Measurements from ENCODE around the gene ANKFY1. TPM values are rescaled to one million over a fixed set of nuclear protein-coding genes. Genes with fewer than 3 reads are reported as not detected.
A peak's percentile ranks its signal among the peaks of the same experiment; 100 is the strongest.
"Not testable (repeated sequence)": the region's sequence is repeated elsewhere in the genome, so short reads cannot be mapped to it uniquely, and the experiment has no call there.

The ANKFY1 gene
- total and polyA plus RNA-seq, 2 experiments from 2014 or later, result 20.1 to 24.2 TPM

DNA sequence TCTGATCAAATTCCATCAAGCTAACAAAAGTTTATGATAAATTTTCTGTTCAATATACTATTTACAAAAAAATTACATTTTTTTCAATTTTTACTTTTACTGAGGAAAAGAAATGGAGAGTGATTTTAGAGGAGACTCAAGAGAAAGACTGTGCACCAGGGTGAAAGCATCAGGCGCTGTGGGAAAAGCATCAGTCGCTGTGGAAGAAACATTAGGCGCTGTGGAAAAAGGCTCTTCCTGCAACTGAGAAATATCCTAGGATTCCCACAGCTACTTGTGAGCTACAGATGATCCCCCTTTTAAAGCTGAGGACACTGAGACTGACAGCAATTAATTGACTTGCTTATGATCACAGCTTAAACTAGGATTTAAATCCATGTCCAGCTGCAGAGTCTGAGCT, 4.9 kb downstream of the ANKFY1 start:
- no peaks in the 10 kb centered on the region for H3K9me3 ChIP-seq (ENCODE audit: low read depth)
- no peak for TF ChIP-seq EZH2phosphoT487 (IDR thresholded peaks at IDR 0.05; ENCODE audit: insufficient read depth, low read depth)
- TF ChIP-seq EZH2 (IDR thresholded peaks at IDR 0.05; ENCODE audit: insufficient read depth, poor library complexity, severe bottlenecking), result no peak
- peaks cover 14% of the 10 kb centered on the region; the same call in 1 of the 2 replicates for H3K36me3 ChIP-seq (ENCODE audit: low read depth)
- no peaks in the 10 kb centered on the region for H3F3A ChIP-seq (ENCODE audit: insufficient read depth)
- H3K4me2 ChIP-seq (ENCODE audit: unreplicated experiment), result no peak overlapping the region
- H3K27ac ChIP-seq, result no peak overlapping the region
- no peaks in the 10 kb centered on the region for H3K27me3 ChIP-seq (replicated peaks; ENCODE audit: insufficient read depth)
- no peak for DNase-seq
- no peaks in the 10 kb centered on the region; the same call in 1 of the 2 replicates for H4K20me1 ChIP-seq (ENCODE audit: insufficient read depth)
- H2AFZ ChIP-seq, result no peak overlapping the region
- peaks cover 8% of the 10 kb centered on the region; the same call in 1 of the 2 replicates for H3K4me1 ChIP-seq (ENCODE audit: insufficient read depth)
- H3K9ac ChIP-seq, result no peak overlapping the region
- no peaks in the 10 kb centered on the region for H3K9me2 ChIP-seq (ENCODE audit: insufficient read depth)
- H3K4me3 ChIP-seq, result no peak overlapping the region
- H3K79me2 ChIP-seq (ENCODE audit: insufficient read depth), result peaks cover 99% of the 10 kb centered on the region
- 98 to 99% methylated on average over 3 of the region's 3 CpGs for WGBS, 2 experiments (ENCODE audit: low coverage in 1 of 2, low lambda C conversion rate in 2 of 2, missing lambda C conversion rate in 2 of 2)
- in situ Hi-C loops (cut with MboI), result no loop called here

DNA sequence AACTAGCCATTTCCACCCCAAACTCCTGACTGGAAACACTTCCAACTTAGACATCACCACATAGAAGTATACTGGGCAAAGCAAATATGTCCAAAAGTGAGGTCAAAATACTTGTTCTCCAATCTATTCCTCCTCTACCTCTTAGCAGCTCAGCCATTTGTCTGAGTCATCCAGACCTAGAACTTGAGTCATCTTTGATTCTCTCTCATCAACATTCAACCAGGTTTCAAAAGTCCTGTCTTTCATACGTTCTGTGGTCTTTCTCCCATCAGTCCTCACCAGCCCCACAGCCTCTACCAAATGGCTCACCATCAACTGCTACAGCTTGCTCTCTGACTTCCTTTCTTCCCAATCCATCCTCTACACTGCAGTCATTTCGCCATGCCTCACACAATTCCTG, 6.8 kb downstream of the ANKFY1 start:
- Histone ChIP-seq H3K27ac (no peak overlapping the region), H3K9me3 (ENCODE audit: low read depth) (no peaks in the 10 kb centered on the region), H2AFZ (no peak overlapping the region), H3K4me2 (ENCODE audit: unreplicated experiment) (no peak overlapping the region), H4K20me1 (ENCODE audit: insufficient read depth) (peaks cover 9% of the 10 kb centered on the region; the same call in 1 of the 2 replicates), H3K9ac (no peak overlapping the region), H3K9me2 (ENCODE audit: insufficient read depth) (no peaks in the 10 kb centered on the region), H3K36me3 (ENCODE audit: low read depth) (peaks cover 14% of the 10 kb centered on the region; the same call in 1 of the 2 replicates), H3F3A (ENCODE audit: insufficient read depth) (no peaks in the 10 kb centered on the region), H3K79me2 (ENCODE audit: insufficient read depth) (peaks cover 100% of the 10 kb centered on the region), H3K27me3 (replicated peaks; ENCODE audit: insufficient read depth) (no peaks in the 10 kb centered on the region), H3K4me1 (ENCODE audit: insufficient read depth) (no peaks in the 10 kb centered on the region), H3K4me3 (no peak overlapping the region)
- TF ChIP-seq EZH2 (IDR thresholded peaks at IDR 0.05; ENCODE audit: insufficient read depth, poor library complexity, severe bottlenecking) (no peak), EZH2phosphoT487 (IDR thresholded peaks at IDR 0.05; ENCODE audit: insufficient read depth, low read depth) (no peak)
- in situ Hi-C loops (cut with MboI), result no loop called here
- peak; percentile 42 for DNase-seq
- 92 to 97% methylated on average over 2 of the region's 2 CpGs for WGBS, 2 experiments (ENCODE audit: low coverage in 1 of 2, low lambda C conversion rate in 2 of 2, missing lambda C conversion rate in 2 of 2)

DNA sequence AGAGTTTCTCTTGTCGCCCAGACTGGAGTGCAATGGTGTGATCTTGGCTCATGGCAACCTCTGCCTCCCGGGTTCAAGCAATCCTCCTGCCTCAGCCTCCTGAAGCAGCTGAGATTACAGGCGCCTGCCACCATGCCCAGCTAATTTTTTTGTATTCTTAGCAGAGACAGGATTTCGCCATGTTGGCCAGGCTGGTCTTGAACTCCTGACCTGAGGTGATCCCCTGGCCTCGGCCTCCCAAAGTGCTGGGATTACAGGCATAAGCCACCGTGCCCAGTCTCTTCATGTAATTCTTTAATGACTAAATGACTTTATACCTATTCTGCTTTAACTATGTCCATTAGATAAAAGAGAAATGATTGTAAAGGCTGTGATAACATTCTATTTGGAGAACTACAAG, 8.5 kb downstream of the ANKFY1 start:
- H3K79me2 ChIP-seq (ENCODE audit: insufficient read depth), result peaks cover 100% of the 10 kb centered on the region
- H3K9me2 ChIP-seq (ENCODE audit: insufficient read depth); H3F3A ChIP-seq (ENCODE audit: insufficient read depth); H3K4me2 ChIP-seq (ENCODE audit: unreplicated experiment); in situ Hi-C loops (cut with MboI); H3K9ac ChIP-seq; H3K4me3 ChIP-seq; H4K20me1 ChIP-seq (ENCODE audit: insufficient read depth); H3K4me1 ChIP-seq (ENCODE audit: insufficient read depth); H3K27ac ChIP-seq; DNase-seq; H3K27me3 ChIP-seq (replicated peaks; ENCODE audit: insufficient read depth); H3K9me3 ChIP-seq (ENCODE audit: low read depth); H2AFZ ChIP-seq: not testable (repeated sequence)
- peaks cover 14% of the 10 kb centered on the region; the same call in 1 of the 2 replicates for H3K36me3 ChIP-seq (ENCODE audit: low read depth)
- 97% methylated on average over 6 of the region's 6 CpGs for WGBS, 2 experiments (ENCODE audit: low coverage in 1 of 2, low lambda C conversion rate in 2 of 2, missing lambda C conversion rate in 2 of 2)

DNA sequence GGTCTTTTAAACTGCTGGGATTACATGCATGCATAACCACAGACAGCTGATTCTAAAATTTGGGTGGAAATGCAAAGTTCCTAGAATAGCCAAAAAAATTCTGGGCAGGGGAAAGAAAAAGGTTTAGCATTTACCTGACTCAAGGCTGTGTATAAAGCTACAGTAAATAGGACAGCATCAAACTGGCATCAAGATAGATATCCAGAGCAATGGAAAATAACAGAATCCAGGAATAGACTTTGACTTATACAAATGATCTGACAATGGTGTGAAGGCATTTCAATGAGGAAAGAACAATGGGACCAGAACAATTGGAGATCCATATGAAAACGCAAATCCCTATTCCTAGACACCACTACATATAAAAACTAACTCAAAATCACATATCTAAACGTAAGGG, 12.9 kb downstream of the ANKFY1 start:
- WGBS, 2 experiments (ENCODE audit: low coverage in 1 of 2, low lambda C conversion rate in 2 of 2, missing lambda C conversion rate in 2 of 2), result 95 to 97% methylated on average over 2 of the region's 2 CpGs
- no peak for TF ChIP-seq EZH2 (IDR thresholded peaks at IDR 0.05; ENCODE audit: insufficient read depth, poor library complexity, severe bottlenecking)
- no peak for TF ChIP-seq EZH2phosphoT487 (IDR thresholded peaks at IDR 0.05; ENCODE audit: insufficient read depth, low read depth)
- H2AFZ ChIP-seq, result no peak overlapping the region

More for the DNA sequence above, 12.9 kb downstream of the ANKFY1 start:
- Histone ChIP-seq H3K4me2 (ENCODE audit: unreplicated experiment) (no peak overlapping the region), H3K27ac (no peak overlapping the region), H3K79me2 (ENCODE audit: insufficient read depth) (peaks cover 98% of the 10 kb centered on the region), H3K36me3 (ENCODE audit: low read depth) (no peaks in the 10 kb centered on the region), H4K20me1 (ENCODE audit: insufficient read depth) (peaks cover 21% of the 10 kb centered on the region; the same call in 1 of the 2 replicates), H3K9me3 (ENCODE audit: low read depth) (no peaks in the 10 kb centered on the region), H3F3A (ENCODE audit: insufficient read depth) (no peaks in the 10 kb centered on the region), H3K9ac (no peak overlapping the region), H3K9me2 (ENCODE audit: insufficient read depth) (no peaks in the 10 kb centered on the region), H3K4me3 (no peak overlapping the region), H3K4me1 (ENCODE audit: insufficient read depth) (peaks cover 9% of the 10 kb centered on the region), H3K27me3 (replicated peaks; ENCODE audit: insufficient read depth) (no peaks in the 10 kb centered on the region)
- in situ Hi-C loops (cut with MboI), result no loop called here
- DNase-seq, result no peak
